ENCODE measurements around the gene CCL4. TPM values are rescaled to one million over a fixed set of nuclear protein-coding genes. Genes with fewer than 3 reads are reported as not detected.
"Not testable (repeated sequence)": the region's sequence is repeated elsewhere in the genome, so short reads cannot be mapped to it uniquely, and the experiment has no call there.

CCL4 gene
- total and polyA plus RNA-seq, 7 experiments from 2014 or later, result 0.74 to 35.6 (median 2.2) TPM

DNA sequence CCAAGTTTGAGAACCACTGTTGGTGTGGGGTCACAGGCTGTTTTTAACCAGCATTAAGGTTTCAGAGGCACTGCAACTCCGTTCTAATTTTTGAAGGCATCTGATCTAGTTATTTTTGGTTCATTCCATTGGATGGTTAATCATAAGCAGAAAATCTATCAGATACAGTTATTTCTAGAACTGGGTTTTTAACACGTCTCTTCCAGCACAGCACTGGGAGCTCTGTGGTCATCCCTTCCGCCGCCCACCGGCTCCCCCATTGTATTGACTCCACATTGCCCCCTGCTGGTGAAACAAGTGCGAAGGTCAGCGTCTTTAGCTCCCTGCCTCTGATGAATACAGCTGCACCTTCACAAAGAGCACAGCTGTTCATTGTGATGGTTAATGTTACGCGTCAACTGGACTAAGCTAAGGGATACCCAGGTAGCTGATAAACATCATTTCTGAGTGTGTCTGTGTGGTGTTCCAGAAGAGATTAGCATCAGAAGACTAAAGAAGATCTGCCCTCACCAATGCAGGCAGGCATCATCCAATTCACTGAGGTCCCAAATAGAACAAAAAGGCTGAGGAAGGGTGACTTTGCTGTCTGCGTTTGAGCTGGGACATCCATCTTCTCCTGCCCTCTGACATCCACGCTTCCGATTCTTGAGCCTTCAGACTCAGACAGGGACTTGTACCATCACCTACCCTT is 31.1 kb upstream of the CCL4 start:
- no peaks in the 10 kb centered on the region for H3K9me3 ChIP-seq (ENCODE audit: control insufficient read depth in 2 of 3, low read length in 3 of 3)
- POLR2A ChIA-PET, result no interaction called here
- peak; percentile 84 for ATAC-seq
- Mint-ChIP-seq H3K27ac (no peak overlapping the region), H3K4me1 (peaks cover 0 to 9% (median 3%) of the 10 kb centered on the region in 7 donors), H3K4me3 (peak overlapping the region in 1 of 10 donors; percentile 9), H3K36me3 (no peaks in the 10 kb centered on the region), H3K9me3 (peaks cover 0 to 4% (median 0%) of the 10 kb centered on the region in 11 donors), H3K27me3 (peaks cover 0 to 22% (median 4%) of the 10 kb centered on the region in 5 donors)
- H3K27ac ChIP-seq (ENCODE audit: low read depth, low read length), result no peak overlapping the region
- no peak overlapping the region for H3K4me3 ChIP-seq (ENCODE audit: low read length)
- no peaks in the 10 kb centered on the region for H3K27me3 ChIP-seq (ENCODE audit: control insufficient read depth in 2 of 2, insufficient read depth in 2 of 2, low read length in 2 of 2)
- H3K4me1 ChIP-seq (ENCODE audit: control insufficient read depth in 2 of 2, insufficient read depth in 2 of 2, low read length in 2 of 2), result peaks cover 0 to 9% of the 10 kb centered on the region in 2 donors
- intact Hi-C loops (cut with micrococcal nuclease), result loop anchor here (1.0 to 2.0 kb wide), 3 partner anchors 103 to 223 kb away; no protein-coding TSS in a partner anchor
- DNase-seq, result peak in 5 of 9 donors; percentile 12 to 76 (median 21)
- H3K36me3 ChIP-seq (ENCODE audit: control insufficient read depth in 2 of 3, insufficient read depth in 3 of 3, low read length in 3 of 3), result no peaks in the 10 kb centered on the region
- CTCF ChIA-PET, result interaction anchor here (0.9 to 1.5 kb wide), 2 partner anchors 17 to 309 kb away, joined by 3 read pairs; no protein-coding TSS in a partner anchor

GRCh38 chr17:36074365-36074764 is 29.3 kb upstream of the CCL4 start:
- Mint-ChIP-seq H3K27ac (no peak overlapping the region), H3K27me3 (peaks cover 0 to 21% (median 4%) of the 10 kb centered on the region in 5 donors), H3K9me3 (peaks cover 0 to 4% (median 0%) of the 10 kb centered on the region in 11 donors), H3K4me3 (no peak overlapping the region), H3K36me3 (no peaks in the 10 kb centered on the region), H3K4me1 (peaks cover 0 to 9% (median 3%) of the 10 kb centered on the region in 7 donors)
- DNase-seq (no peak), ATAC-seq (no peak)
- Histone ChIP-seq H3K27ac (ENCODE audit: low read depth, low read length) (no peak overlapping the region), H3K9me3 (ENCODE audit: control insufficient read depth in 2 of 3, low read length in 3 of 3) (no peaks in the 10 kb centered on the region), H3K4me3 (ENCODE audit: low read length) (no peak overlapping the region), H3K4me1 (ENCODE audit: control insufficient read depth in 2 of 2, insufficient read depth in 2 of 2, low read length in 2 of 2) (peaks cover 0 to 5% of the 10 kb centered on the region in 2 donors), H3K36me3 (ENCODE audit: control insufficient read depth in 2 of 3, insufficient read depth in 3 of 3, low read length in 3 of 3) (no peaks in the 10 kb centered on the region), H3K27me3 (ENCODE audit: control insufficient read depth in 2 of 2, insufficient read depth in 2 of 2, low read length in 2 of 2) (no peaks in the 10 kb centered on the region)
- ChIA-PET POLR2A (no interaction called here), CTCF (interaction anchor here (1.5 kb wide), 1 partner anchor 310 kb away, joined by 3 read pairs; no protein-coding TSS in a partner anchor)
- intact Hi-C loops (cut with micrococcal nuclease), result no loop called here

- Mint-ChIP-seq H3K4me3 (peak overlapping the region in 2 of 10 donors; percentile 37 to 69), H3K27ac (peak overlapping the region in 3 of 9 donors; percentile 2 to 91 (median 62)), H3K4me1 (peaks cover 0 to 25% (median 0%) of the 10 kb centered on the region in 7 donors)
- DNase-seq; H3K36me3 ChIP-seq (ENCODE audit: control insufficient read depth in 2 of 3, insufficient read depth in 3 of 3, low read length in 3 of 3); POLR2A ChIA-PET; CTCF ChIA-PET; H3K9me3 Mint-ChIP-seq; H3K4me3 ChIP-seq (ENCODE audit: low read length); ATAC-seq; H3K27me3 ChIP-seq (ENCODE audit: control insufficient read depth in 2 of 2, insufficient read depth in 2 of 2, low read length in 2 of 2); H3K27me3 Mint-ChIP-seq; H3K9me3 ChIP-seq (ENCODE audit: control insufficient read depth in 2 of 3, low read length in 3 of 3); H3K27ac ChIP-seq (ENCODE audit: low read depth, low read length); H3K36me3 Mint-ChIP-seq: not testable (repeated sequence)
- H3K4me1 ChIP-seq (ENCODE audit: control insufficient read depth in 2 of 2, insufficient read depth in 2 of 2, low read length in 2 of 2), result peaks cover 0 to 45% of the 10 kb centered on the region in 2 donors
- intact Hi-C loops (cut with micrococcal nuclease), result loop anchor here in 1 of 2 donors (1.0 kb wide), 1 partner anchor 8 kb away; the partner anchor contains the start of gene CCL3
These were observed 21.8 kb upstream of the CCL4 start for GRCh38 chr17:36081681-36082471.

- peaks cover 0 to 46% of the 10 kb centered on the region in 2 donors for H3K4me1 ChIP-seq (ENCODE audit: control insufficient read depth in 2 of 2, insufficient read depth in 2 of 2, low read length in 2 of 2)
- POLR2A ChIA-PET, result not testable (repeated sequence)
These were observed 21.0 kb upstream of the CCL4 start for GRCh38 chr17:36082482-36083120.

GRCh38 chr17:36083691-36084090 is 19.9 kb upstream of the CCL4 start:
- CTCF ChIA-PET; H3K9me3 Mint-ChIP-seq; DNase-seq; H3K9me3 ChIP-seq (ENCODE audit: control insufficient read depth in 2 of 3, low read length in 3 of 3); H3K4me3 Mint-ChIP-seq; H3K27me3 ChIP-seq (ENCODE audit: control insufficient read depth in 2 of 2, insufficient read depth in 2 of 2, low read length in 2 of 2); H3K4me3 ChIP-seq (ENCODE audit: low read length); ATAC-seq; H3K27me3 Mint-ChIP-seq; H3K36me3 Mint-ChIP-seq; H3K36me3 ChIP-seq (ENCODE audit: control insufficient read depth in 2 of 3, insufficient read depth in 3 of 3, low read length in 3 of 3); H3K27ac Mint-ChIP-seq; H3K27ac ChIP-seq (ENCODE audit: low read depth, low read length); POLR2A ChIA-PET; intact Hi-C loops (cut with micrococcal nuclease): not testable (repeated sequence)
- H3K4me1 ChIP-seq (ENCODE audit: control insufficient read depth in 2 of 2, insufficient read depth in 2 of 2, low read length in 2 of 2), result peaks cover 0 to 46% of the 10 kb centered on the region in 2 donors
- H3K4me1 Mint-ChIP-seq, result peaks cover 0 to 29% (median 0%) of the 10 kb centered on the region in 7 donors

More at GRCh38 chr17:36082482-36083120, 21.0 kb upstream of the CCL4 start:
- peak overlapping the region in 2 of 9 donors; percentile 62 to 91 for H3K27ac Mint-ChIP-seq
- H3K9me3 ChIP-seq (ENCODE audit: control insufficient read depth in 2 of 3, low read length in 3 of 3); H3K27me3 Mint-ChIP-seq; H3K4me3 ChIP-seq (ENCODE audit: low read length); H3K27ac ChIP-seq (ENCODE audit: low read depth, low read length); H3K9me3 Mint-ChIP-seq; H3K27me3 ChIP-seq (ENCODE audit: control insufficient read depth in 2 of 2, insufficient read depth in 2 of 2, low read length in 2 of 2); H3K36me3 Mint-ChIP-seq; H3K36me3 ChIP-seq (ENCODE audit: control insufficient read depth in 2 of 3, insufficient read depth in 3 of 3, low read length in 3 of 3): not testable (repeated sequence)
- DNase-seq (peak in 1 of 9 donors; percentile 48), ATAC-seq (peak; percentile 84)
- peak overlapping the region in 2 of 10 donors; percentile 29 to 69 for H3K4me3 Mint-ChIP-seq
- CTCF ChIA-PET, result interaction anchor here (0.7 kb wide), 1 partner anchor 63 kb away, joined by 3 read pairs; no protein-coding TSS in a partner anchor
- peaks cover 0 to 25% (median 0%) of the 10 kb centered on the region in 7 donors for H3K4me1 Mint-ChIP-seq
- intact Hi-C loops (cut with micrococcal nuclease), result loop anchor here in 1 of 2 donors (1.0 kb wide), 1 partner anchor 8 kb away; the partner anchor contains the start of gene CCL3

- no peak overlapping the region for H3K4me3 Mint-ChIP-seq
- CTCF ChIA-PET, result no interaction called here
- Histone ChIP-seq H3K36me3 (ENCODE audit: control insufficient read depth in 2 of 3, insufficient read depth in 3 of 3, low read length in 3 of 3) (no peaks in the 10 kb centered on the region), H3K27ac (ENCODE audit: low read depth, low read length) (no peak overlapping the region), H3K27me3 (ENCODE audit: control insufficient read depth in 2 of 2, insufficient read depth in 2 of 2, low read length in 2 of 2) (no peaks in the 10 kb centered on the region), H3K9me3 (ENCODE audit: control insufficient read depth in 2 of 3, low read length in 3 of 3) (no peaks in the 10 kb centered on the region), H3K4me1 (ENCODE audit: control insufficient read depth in 2 of 2, insufficient read depth in 2 of 2, low read length in 2 of 2) (peaks cover 0 to 64% of the 10 kb centered on the region in 2 donors), H3K4me3 (ENCODE audit: low read length) (no peak overlapping the region)
- POLR2A ChIA-PET, result no interaction called here
- H3K27ac Mint-ChIP-seq, result peak overlapping the region in 2 of 9 donors; percentile 18 to 21
- H3K27me3 Mint-ChIP-seq, result peaks cover 7 to 24% (median 20%) of the 10 kb centered on the region in 5 donors
- no peaks in the 10 kb centered on the region for H3K36me3 Mint-ChIP-seq
- DNase-seq (no peak), ATAC-seq (peak; percentile 21)
- peaks cover 0 to 41% (median 0%) of the 10 kb centered on the region in 7 donors for H3K4me1 Mint-ChIP-seq
- H3K9me3 Mint-ChIP-seq, result no peaks in the 10 kb centered on the region
- intact Hi-C loops (cut with micrococcal nuclease), result no loop called here
These were observed 17.9 kb upstream of the CCL4 start for GRCh38 chr17:36085765-36086164.

Measured in naive thymus-derived CD4-positive, alpha-beta T cell (primary cell).